Fibroblast of skin of abdomen (primary cell): Measurements from ENCODE around the gene NAGS. TPM values are rescaled to one million over a fixed set of nuclear protein-coding genes. Genes with fewer than 3 reads are reported as not detected.
"Not testable (repeated sequence)": the region's sequence is repeated elsewhere in the genome, so short reads cannot be mapped to it uniquely, and the experiment has no call there.

Source experiments
- DNase-seq: peaks from one replicate; pipeline ENCODE4 v3.0.0-alpha.2; 2013
- polyA plus RNA-seq, 2 experiments: library from polyadenylated mRNA; unstranded; fragments of 120-200 nt; gene quantifications; one replicate each; pipeline ENCODE4 v1.2.1, GENCODE V29; 2013; ENCODE audit not compliant: insufficient read length in 2 of 2

NAGS gene, protein sequence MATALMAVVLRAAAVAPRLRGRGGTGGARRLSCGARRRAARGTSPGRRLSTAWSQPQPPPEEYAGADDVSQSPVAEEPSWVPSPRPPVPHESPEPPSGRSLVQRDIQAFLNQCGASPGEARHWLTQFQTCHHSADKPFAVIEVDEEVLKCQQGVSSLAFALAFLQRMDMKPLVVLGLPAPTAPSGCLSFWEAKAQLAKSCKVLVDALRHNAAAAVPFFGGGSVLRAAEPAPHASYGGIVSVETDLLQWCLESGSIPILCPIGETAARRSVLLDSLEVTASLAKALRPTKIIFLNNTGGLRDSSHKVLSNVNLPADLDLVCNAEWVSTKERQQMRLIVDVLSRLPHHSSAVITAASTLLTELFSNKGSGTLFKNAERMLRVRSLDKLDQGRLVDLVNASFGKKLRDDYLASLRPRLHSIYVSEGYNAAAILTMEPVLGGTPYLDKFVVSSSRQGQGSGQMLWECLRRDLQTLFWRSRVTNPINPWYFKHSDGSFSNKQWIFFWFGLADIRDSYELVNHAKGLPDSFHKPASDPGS
- polyA plus RNA-seq (2013, experiment 1 of 2; ENCODE audit: insufficient read length): 1.6 TPM
- polyA plus RNA-seq (2013, experiment 2 of 2; ENCODE audit: insufficient read length): 1.8 TPM

DNA sequence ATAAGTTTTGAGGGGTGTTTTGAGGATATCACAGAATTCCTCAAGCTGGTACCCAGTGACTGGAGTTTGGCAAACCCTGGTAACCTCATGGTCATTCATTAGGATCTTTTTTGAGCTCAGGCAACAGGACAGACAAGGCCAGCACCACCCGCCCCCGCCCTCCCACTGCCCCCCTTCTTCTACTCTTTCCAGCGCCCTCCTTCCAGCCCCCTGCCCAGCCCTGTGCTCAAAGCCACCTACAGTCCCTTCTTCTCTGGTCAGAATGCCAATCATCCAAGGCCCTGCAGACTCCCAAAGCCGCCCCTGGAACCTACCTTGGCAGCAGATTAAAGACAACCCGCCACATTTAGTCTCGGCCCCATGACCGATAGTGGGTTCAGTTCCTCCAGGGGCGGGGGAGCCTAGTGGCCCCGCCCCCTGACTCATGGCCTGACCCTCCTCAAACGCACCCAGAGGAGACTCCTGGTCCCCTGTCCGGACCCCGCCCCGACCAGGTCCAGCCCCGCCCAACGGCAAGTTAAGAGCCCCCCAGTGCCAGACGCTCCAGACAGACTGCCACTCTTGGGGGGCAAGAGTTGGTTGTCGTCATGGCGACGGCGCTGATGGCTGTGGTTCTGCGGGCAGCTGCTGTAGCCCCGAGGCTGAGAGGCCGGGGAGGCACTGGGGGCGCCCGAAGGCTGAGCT is at the start of gene NAGS:
TSS of gene NAGS (plus strand) at position 546 of the 684 bp plus-strand sequence. CDS start at position 588, 42 bp downstream.
- no peak for DNase-seq

DNA sequence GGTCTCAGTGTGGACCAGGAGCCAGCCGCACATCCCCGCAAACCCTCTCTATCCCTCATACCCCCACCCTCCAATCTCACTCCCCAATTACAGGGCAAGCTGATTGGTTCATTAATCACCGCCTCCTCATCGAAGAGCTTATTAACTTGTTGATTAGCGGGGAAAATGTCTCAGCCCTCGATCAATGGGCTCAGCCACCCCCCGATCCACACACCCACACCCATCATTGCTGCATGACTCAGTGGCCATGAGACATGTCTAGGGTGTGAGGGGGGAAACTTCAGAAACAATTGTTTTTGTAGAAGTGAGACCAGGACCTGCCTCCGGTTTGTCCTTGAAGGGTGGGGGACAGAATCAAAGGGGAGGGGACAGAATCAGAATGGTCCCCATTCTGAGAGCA is 48.2 kb upstream of the NAGS start:
- no peak for DNase-seq

DNA sequence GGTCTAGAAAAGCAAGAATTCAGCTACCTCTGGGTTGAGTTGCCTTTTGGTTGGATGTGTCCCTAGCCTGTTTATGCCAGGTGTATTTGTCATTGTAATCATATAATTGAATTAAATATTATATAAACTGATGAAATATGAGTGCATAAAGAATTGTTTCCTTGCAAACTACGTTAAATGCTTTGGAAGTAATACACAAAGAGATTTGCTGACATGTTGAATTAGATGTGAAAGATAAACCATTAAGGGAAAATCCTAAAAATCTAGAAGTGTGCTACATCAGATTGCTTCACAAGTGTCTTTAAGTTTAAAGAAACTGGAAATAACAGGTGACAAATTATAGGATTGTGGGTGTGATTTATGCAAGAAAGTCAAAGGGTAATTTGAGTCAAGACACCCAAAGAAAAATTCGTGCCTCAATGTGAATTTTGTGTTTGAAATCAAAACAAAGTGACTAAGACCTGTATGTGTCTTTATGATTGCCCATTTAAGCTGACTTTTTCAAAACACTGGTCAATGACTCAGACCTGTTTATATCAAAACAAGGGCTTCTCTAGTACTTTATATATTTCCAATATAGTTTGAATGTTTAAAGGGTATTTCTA is 45.6 kb upstream of the NAGS start:
- no peak for DNase-seq

DNA sequence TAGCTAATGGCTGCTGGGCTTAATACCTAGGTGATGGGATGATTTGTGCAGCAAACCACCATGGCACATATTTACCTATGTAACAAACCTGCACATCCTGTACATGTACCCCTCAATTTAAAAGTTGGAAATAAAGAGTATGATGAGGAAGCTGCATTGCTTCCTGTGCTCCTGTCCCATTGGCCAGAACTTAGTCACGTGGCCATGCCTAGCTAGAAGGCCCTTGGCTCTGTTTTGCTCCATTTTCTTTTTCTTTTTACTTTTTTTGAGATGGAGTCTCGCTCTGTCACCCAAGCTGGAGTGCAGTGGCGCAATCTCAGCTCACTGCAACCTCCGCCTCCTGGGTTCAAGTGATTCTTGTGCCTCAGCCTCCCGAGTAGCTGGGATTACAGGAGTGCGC is 43.1 kb upstream of the NAGS start:
- DNase-seq: not testable (repeated sequence)

DNA sequence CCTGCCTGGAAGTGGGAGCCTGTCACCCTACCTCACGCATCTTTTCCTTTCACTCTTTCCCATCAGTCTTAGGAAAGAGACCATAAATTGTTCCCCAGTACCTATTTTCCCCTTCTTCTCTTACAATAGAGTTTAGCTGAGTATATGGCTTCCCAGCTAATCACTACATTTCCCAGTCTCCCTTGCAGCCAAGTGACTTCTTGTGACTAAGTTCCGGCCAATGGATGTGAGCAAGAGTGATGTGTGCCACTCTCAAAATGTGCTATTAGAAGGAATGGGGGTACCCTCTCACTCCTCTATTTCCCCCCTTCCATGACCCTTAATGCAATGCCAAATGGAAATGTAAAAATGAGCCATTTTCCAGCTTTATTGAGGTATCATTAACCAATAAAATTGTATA is 42.5 kb upstream of the NAGS start:
- no peak for DNase-seq

DNA sequence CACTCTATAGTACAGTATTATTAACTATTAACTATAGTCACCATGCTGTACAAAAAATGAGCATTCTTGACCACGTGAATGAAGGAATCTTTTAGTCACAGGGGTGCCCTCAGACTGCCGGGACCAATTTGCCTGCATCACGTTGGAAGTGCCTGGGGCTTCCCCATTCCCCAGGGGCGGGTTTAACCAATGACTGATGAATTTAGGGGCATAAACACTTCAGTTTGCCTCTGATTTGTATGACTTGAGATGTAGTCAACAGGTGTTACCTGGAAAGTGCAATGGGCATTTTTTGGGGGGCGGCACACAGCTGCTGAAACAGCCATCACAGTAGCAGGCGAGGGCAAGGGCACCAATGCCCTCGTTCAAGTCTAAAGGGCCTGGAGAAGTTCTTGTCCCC is 41.9 kb upstream of the NAGS start:
- DNase-seq: no peak

DNA sequence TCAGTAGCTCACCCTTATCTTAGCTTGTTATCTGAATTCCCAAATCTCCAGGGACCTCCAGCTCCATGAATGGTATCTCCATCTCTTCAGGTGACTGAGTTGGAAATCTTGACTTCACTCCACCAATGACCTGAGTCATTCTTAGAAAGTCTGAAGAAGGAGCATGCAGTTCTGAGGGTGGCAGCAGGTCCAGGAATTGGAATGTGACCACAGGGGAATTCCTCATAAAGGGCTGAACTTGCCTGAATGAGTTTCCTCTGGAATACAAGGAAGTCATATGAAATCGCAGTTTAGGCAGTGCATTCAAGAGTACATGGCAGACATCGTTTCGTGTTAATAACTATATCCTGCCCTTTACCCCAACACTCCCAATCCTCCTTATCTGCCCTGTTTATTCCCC is 38.1 kb upstream of the NAGS start:
- DNase-seq: no peak

DNA sequence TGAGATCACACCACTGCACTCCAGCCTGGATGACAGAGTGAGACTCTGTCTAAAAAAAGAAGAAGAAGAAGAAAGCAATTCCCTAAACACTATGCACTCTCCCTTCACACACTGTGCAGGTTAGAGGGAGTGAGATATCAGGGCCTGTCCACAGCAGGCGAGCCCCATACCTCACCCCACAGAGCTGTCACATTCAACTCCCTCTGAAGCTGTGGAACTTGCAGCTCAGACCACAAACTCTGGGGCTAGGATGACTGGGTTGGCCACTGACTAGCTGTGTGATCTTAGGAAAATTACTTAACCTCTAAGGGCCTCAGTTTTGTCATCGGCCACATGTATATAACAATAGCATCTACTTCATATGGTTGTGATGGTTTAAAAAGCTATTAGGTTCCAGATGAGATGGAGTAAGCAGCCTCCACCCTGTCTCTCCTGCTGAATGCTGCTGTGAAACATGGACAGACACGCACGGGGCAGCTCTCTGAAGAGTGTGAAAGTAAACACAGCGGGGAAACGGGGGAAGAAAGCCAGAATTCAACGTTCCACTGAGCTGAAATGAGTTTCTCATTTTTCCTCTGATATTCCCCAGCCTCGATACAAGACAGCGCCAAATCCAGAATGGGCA is 37.1 kb upstream of the NAGS start:
- no peak for DNase-seq

DNA sequence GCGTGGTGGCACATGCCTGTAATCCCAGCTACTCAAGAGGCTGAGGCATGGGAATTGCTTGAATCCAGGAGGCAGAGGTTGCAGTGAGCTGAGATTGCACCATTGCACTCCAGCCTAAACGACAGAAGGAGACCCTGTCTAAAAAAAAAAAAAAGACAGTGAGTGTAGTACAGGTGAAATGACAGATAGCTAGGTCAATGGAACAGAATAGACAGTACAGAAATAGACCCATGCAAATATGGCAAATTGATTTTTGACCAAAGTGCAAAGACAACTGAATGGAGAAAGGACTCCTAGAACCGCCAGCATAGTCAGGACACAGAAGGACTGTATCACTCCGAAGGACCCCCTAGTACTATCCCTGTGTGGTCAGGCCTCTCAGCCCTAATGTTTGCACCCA is 34.1 kb upstream of the NAGS start:
- no peak for DNase-seq

DNA sequence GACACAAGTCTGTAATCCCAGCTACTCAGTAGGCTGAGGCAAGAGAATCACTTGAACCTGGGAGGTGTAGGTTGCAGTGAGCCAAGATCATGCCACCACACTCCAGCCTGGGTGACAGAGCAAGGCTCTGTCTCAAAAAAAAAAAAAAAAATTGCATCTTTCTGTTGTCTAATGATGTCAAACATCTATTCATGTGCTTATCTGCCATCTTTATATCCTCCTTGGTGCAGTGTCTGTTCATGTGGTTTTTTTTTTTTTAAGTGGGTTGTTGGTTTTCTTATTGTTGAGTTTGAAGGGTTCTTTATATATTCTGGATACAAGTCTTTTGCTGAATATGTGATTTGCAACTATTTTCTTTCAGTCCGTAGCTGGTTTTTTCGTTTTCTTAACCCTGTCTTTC is 33.0 kb upstream of the NAGS start:
- DNase-seq: not testable (repeated sequence)

DNA sequence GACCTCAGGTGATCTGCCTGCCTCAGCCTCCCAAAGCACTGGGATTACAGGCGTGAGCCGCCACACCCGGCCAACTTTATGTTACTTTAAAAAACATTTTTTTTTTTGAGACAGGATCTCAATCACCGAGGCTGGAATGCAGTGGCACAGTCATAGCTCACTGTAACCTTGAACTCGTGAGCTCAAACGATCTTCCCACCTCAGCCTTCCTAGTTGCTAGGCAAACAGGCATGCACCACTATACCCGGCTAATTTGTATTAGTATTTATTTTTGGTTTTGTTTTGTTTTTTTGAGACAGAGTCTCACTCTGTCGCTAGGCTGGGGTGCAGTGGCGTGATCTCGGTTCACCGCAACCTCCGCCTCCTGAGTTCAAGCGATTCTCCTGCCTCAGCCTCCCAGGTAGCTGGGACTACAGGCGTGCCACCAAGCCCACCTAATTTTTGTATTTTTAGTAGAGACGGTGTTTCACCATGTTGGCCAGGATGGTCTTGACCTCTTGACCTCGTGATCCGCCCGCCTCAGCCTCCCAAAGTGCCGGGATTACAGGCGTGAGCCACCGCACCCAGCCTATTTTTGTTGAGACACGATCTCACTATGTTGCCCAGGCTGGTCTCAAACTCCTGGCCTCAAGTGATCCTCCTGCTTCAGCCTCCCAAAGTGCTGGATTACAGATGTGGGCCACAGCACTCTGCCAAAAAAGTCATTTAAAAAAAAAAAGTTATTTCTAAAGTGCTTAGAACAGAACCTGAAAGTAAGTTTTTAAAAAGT is 31.8 kb upstream of the NAGS start:
- not testable (repeated sequence) for DNase-seq

DNA sequence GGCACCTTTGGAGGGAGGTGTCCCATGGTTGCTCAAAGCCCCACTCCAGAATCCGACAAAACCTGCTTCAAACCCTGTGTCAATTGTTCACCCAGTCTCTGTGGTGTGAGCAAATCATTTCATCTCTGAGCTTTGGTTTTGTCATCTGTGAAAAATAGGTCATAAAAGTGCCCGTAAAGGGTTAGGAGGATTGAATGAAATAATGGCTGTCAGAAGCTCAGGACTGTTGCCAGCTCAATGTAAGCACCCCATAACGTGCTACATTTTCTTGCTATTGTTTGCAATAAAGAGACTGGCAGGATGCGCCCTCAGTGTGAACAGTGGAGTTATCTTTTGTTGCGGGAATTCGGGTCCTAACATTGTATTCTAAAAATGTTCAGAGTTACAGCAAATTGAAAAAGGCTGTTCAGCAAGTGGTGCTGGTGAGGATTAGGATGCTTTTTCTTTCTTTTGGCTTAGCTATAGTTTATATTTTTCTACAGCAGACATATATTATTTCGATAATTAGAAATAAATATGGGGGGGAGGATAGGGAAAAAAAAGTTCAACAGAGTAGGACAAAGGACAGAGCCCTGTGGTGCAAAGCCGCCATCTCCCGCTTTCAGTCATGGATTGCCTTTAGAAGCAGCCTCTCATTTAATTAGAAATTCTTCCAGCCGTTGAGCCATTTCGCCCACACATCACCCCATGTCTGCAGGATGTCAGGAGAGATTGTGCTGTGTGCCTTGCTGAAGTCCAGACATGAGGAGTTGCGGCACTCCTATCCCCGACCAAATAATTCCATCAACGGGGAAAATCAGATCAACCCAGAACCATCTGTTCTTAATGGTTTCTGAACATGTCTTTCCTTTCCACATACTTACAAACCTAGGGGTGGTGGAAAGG is 29.8 kb upstream of the NAGS start:
- DNase-seq: no peak

DNA sequence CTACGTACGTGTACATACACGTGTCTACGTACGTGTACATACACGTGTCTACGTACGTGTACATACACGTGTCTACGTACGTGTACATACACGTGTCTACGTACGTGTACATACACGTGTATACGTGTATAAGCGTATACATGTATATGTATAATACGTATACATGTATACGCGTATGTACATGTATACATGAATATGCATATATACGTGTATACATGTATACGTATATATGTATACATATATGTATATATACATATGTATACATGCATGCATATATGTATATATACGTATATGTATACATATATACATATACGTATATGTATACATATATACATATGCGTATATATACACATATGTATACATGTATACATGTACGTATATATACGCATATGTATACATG is 28.5 kb upstream of the NAGS start:
- DNase-seq: no peak

DNA sequence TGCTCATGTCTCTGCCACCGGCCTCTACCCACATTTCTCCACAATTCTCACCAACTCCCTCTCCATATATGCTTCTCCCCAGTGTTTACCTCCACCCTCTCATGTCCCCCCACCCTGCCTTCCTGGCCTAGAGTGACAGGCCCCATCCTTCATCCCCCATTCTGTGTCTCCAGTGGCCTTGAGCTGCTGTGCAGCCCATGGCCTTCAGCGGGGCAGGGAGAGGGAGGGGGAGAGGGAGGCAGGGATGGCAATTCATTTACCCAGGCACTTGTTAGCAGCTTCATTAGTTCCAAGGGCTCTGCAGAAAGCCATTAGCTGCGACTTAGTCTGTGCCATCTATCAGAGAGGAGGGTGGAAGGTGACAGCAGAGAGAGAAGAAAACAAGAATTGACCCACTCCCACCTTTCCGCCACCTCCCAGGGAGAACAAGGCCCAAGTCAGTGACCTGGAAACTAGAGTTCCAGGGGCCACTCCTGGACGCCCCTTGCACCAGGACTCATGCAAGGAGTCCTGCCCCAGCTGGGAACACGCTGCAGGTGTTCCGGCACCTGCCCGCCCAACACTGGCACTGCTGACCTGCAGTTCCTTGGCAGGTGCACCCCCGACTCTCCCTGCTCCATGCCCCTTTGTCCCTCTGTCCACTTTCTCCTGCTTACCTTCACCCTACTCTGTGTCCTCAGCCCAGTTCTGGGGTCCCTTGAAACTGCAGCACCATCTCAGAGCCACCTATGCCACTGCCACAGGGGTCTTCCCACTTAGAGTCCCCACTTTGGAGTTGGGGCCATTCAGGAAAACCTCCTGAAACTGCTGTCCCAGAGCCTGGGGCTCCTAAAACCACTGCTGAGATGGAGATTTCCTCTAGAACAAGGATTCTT is 27.2 kb upstream of the NAGS start:
- DNase-seq: no peak

DNA sequence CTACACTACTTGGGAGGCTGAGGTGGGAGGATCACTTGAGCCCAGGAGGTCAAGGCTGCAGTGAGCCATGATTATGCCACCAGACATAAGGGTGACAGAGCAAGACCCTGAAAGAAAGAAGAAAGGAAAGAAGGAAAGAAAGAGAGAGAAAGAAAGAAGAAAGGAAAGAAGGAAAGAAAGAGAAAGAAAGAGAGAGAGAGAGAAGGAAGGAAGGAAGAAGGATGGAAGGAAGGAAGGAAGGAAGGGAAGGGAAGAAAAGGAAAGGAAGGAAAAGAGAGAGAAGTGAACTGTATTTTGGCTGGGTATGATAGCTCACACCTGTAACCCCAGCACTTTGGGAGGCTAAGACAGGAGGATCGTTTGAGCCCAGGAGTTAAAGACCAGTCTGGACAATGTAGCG is 26.3 kb upstream of the NAGS start:
- DNase-seq: no peak

DNA sequence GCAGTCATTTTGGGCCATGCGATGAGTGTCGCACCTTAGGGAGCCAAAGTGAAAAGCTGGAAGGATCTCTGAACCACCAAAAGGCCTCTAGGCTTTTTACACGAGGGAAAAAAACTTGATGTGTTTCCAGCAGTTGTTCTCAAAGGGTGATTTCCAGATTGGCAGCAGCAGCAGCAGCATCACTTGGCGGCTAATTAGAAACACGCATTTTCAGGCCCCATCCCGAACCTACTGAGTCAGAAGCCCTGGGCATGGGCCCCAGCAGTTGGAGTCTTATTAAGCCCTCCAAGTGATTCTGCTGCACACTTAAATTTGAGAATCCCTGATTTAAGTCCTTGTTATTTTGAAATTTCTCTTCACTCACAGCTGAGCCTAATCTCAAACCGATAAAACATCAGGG is 25.4 kb upstream of the NAGS start:
- peak; percentile 46 for DNase-seq

DNA sequence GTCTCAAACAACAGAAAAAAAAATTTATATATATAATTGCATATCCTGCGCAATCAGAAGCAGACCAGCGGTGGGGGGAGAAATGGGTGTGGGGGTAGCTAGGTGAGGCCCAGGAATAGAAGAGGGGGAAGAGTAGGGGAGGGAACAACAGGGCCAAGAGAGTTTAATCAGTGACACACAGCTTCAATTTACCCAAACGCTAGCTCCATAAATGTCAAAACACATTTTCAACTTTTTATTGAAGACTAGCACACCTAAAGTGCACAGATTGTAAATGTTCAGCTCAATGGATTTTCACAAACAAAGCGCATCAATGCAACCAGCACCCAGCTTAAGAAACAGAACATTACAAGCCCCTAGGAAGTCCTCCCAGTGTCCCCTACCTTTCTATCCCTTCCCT is 24.8 kb upstream of the NAGS start:
- no peak for DNase-seq

DNA sequence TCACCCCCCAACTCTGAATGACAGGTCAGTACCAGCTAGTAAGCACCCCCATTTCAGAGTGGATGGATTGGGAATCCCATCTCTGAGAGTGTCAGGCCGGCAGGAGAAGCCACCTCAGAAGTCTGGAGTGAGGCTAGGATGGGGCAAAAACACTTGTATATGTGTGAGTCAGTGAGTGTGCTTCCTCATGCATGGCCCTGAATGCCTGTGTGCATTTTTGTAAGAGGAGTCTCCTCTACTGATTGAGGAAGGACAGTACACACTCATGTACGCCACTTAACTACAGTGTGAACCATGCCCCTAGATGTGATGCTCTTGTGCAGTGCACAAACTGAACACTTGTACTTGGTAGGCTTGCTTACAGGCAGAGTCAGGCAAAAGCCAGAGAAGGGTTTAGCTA is 22.3 kb upstream of the NAGS start:
- DNase-seq: no peak

DNA sequence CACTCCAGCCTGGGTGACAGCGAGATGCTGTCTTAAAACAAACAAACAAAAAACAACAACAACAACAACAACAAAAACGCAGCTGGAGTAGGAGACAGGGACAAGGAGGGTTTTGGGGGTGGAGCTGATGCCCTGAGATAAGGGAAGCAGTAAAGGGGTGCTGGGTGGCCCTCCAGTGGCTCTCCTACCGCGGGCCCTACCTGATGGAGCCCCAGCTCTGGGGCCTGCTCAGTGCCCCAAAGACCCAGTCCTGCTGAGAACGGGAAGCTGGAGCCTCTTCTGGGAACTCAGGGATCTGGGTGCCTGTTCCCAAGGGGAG is 21.3 kb upstream of the NAGS start:
- DNase-seq: no peak
